ENCODE measurements around the gene PPARG. TPM values are rescaled to one million over a fixed set of nuclear protein-coding genes. Genes with fewer than 3 reads are reported as not detected.

Gene PPARG
- total RNA-seq, 1 experiment from 2014 or later: 7.8 TPM

GRCh38 chr3:12409684-12410596 lies 121.1 kb downstream of the PPARG start:
- no peak for DNase-seq (ENCODE audit: low read depth)

- DNase-seq (ENCODE audit: low read depth): no peak
Measured at GRCh38 chr3:12413721-12414255, 124.9 kb downstream of the PPARG start.

- no peak for DNase-seq (ENCODE audit: low read depth)
Measured at GRCh38 chr3:12415014-12415680, 126.3 kb downstream of the PPARG start.

GRCh38 chr3:12416731-12417130 lies 127.9 kb downstream of the PPARG start:
- no peak for DNase-seq (ENCODE audit: low read depth)

- DNase-seq (ENCODE audit: low read depth): no peak
Measured at GRCh38 chr3:12420393-12420792, 131.5 kb downstream of the PPARG start.

- no peak for DNase-seq (ENCODE audit: low read depth)
Measured at GRCh38 chr3:12421132-12421531, 132.3 kb downstream of the PPARG start.

GRCh38 chr3:12423131-12423530 lies 134.3 kb downstream of the PPARG start:
- no peak for DNase-seq (ENCODE audit: low read depth)

- DNase-seq (ENCODE audit: low read depth): peak; percentile 90
Measured at GRCh38 chr3:12423918-12424630, 135.2 kb downstream of the PPARG start.

- DNase-seq (ENCODE audit: low read depth): no peak
Measured at GRCh38 chr3:12424635-12425319, 135.9 kb downstream of the PPARG start.

GRCh38 chr3:12425850-12426579 lies 137.1 kb downstream of the PPARG start:
- DNase-seq (ENCODE audit: low read depth): no peak

GRCh38 chr3:12427551-12427950 lies 138.7 kb downstream of the PPARG start:
- no peak for DNase-seq (ENCODE audit: low read depth)

- no peak for DNase-seq (ENCODE audit: low read depth)
Measured at GRCh38 chr3:12428126-12428525, 139.3 kb downstream of the PPARG start.

- peak; percentile 56 for DNase-seq (ENCODE audit: low read depth)
Measured at GRCh38 chr3:12430086-12430485, 141.2 kb downstream of the PPARG start.

- DNase-seq (ENCODE audit: low read depth): no peak
Measured at GRCh38 chr3:12433823-12434222, 145.0 kb downstream of the PPARG start.

GRCh38 chr3:12436514-12437220 lies 147.8 kb downstream of the PPARG start:
- peak; percentile 78 for DNase-seq (ENCODE audit: low read depth)

- no peak for DNase-seq (ENCODE audit: low read depth)
Measured at GRCh38 chr3:12437221-12437605, 148.3 kb downstream of the PPARG start.

GRCh38 chr3:12437861-12438260 lies 149.0 kb downstream of the PPARG start:
- DNase-seq (ENCODE audit: low read depth): no peak

GRCh38 chr3:12438318-12438717 lies 149.4 kb downstream of the PPARG start:
- peak; percentile 56 for DNase-seq (ENCODE audit: low read depth)

- DNase-seq (ENCODE audit: low read depth): no peak
Measured at GRCh38 chr3:12439161-12439940, 150.5 kb downstream of the PPARG start.
